Measurements from ENCODE around the gene CLCN6.

The CLCN6 gene

GRCh38 chr1:11831945-11832725 lies 26.1 kb downstream of the CLCN6 start:
- no peak for DNase-seq (ENCODE audit: low read depth)

GRCh38 chr1:11833497-11833896 lies 27.5 kb downstream of the CLCN6 start:
- DNase-seq (ENCODE audit: low read depth) = no peak

- DNase-seq (ENCODE audit: low read depth) = no peak
These were observed 27.9 kb downstream of the CLCN6 start for GRCh38 chr1:11833900-11834299.

- DNase-seq (ENCODE audit: low read depth) = no peak
These were observed 29.6 kb downstream of the CLCN6 start for GRCh38 chr1:11835441-11836225.

GRCh38 chr1:11836955-11837766 lies 31.2 kb downstream of the CLCN6 start:
- DNase-seq (ENCODE audit: low read depth) = no peak

- no peak for DNase-seq (ENCODE audit: low read depth)
These were observed 31.9 kb downstream of the CLCN6 start for GRCh38 chr1:11837767-11838348.

- peak; percentile 20 for DNase-seq (ENCODE audit: low read depth)
These were observed 32.6 kb downstream of the CLCN6 start for GRCh38 chr1:11838349-11839272.

- no peak for DNase-seq (ENCODE audit: low read depth)
These were observed 34.0 kb downstream of the CLCN6 start for GRCh38 chr1:11839727-11840705.

- no peak for DNase-seq (ENCODE audit: low read depth)
These were observed 35.5 kb downstream of the CLCN6 start for GRCh38 chr1:11841245-11842153.

GRCh38 chr1:11842154-11843041 lies 36.4 kb downstream of the CLCN6 start:
- DNase-seq (ENCODE audit: low read depth) = no peak

- DNase-seq (ENCODE audit: low read depth) = no peak
These were observed 39.8 kb downstream of the CLCN6 start for GRCh38 chr1:11845641-11846335.

- DNase-seq (ENCODE audit: low read depth) = no peak
These were observed 41.8 kb downstream of the CLCN6 start, which contains the start of gene NPPA for GRCh38 chr1:11847667-11848372. Gene NPPA (minus strand): TSS chr1:11847783. CDS start chr1:11847684, 99 bp downstream.

GRCh38 chr1:11848373-11848700 lies 42.3 kb downstream of the CLCN6 start:
- no peak for DNase-seq (ENCODE audit: low read depth)

- DNase-seq (ENCODE audit: low read depth) = no peak
These were observed 44.2 kb downstream of the CLCN6 start for GRCh38 chr1:11850156-11850555.

GRCh38 chr1:11851180-11851579 lies 45.2 kb downstream of the CLCN6 start:
- no peak for DNase-seq (ENCODE audit: low read depth)

- DNase-seq (ENCODE audit: low read depth) = no peak
These were observed 48.5 kb downstream of the CLCN6 start for GRCh38 chr1:11854519-11854918.

Measured in HS-5 (cell line).